ENCODE results near the gene TRIM71. TPM values are rescaled to one million over a fixed set of nuclear protein-coding genes. Genes with fewer than 3 reads are reported as not detected.

Gene TRIM71
- total RNA-seq, 4 donors from 2014 or later = under 0.01 to 0.59 (median 0.32) TPM

- no peak for DNase-seq (ENCODE audit: low spot score in 2 of 2)
- TF ChIP-seq EP300 (IDR thresholded peaks at IDR 0.05) = no peak
- TF ChIP-seq CTCF (IDR thresholded peaks at IDR 0.05) = no peak
- TF ChIP-seq POLR2A (IDR thresholded peaks at IDR 0.05) = no peak
- H3K4me3 ChIP-seq = no peak overlapping the region
- H3K4me1 ChIP-seq = no peaks in the 10 kb centered on the region
- no peaks in the 10 kb centered on the region for H3K27me3 ChIP-seq
- 59 to 69% methylated on average over 1 of the region's 1 CpG for WGBS, 2 donors
- H3K27ac ChIP-seq = no peak overlapping the region
- H3K36me3 ChIP-seq = no peaks in the 10 kb centered on the region
- no peaks in the 10 kb centered on the region for H3K9me3 ChIP-seq
Measured at GRCh38 chr3:32847528-32847927, 29.7 kb downstream of the TRIM71 start.

GRCh38 chr3:32848215-32848614, 30.4 kb downstream of the TRIM71 start:
- H3K4me3 ChIP-seq = no peak overlapping the region
- WGBS, 2 donors = 68 to 71% methylated on average over 4 of the region's 4 CpGs
- H3K27me3 ChIP-seq = no peaks in the 10 kb centered on the region

GRCh38 chr3:32849046-32849445, 31.2 kb downstream of the TRIM71 start:
- WGBS, 2 donors = 86 to 87% methylated on average over 4 of the region's 4 CpGs
- Histone ChIP-seq H3K4me3 (no peak overlapping the region), H3K27ac (no peak overlapping the region), H3K27me3 (no peaks in the 10 kb centered on the region), H3K9me3 (no peaks in the 10 kb centered on the region), H3K36me3 (no peaks in the 10 kb centered on the region), H3K4me1 (no peaks in the 10 kb centered on the region)
- TF ChIP-seq EP300 (IDR thresholded peaks at IDR 0.05) = no peak
- no peak for TF ChIP-seq CTCF (IDR thresholded peaks at IDR 0.05)
- TF ChIP-seq POLR2A (IDR thresholded peaks at IDR 0.05) = no peak
- no peak for DNase-seq (ENCODE audit: low spot score in 2 of 2)

More at GRCh38 chr3:32848215-32848614, 30.4 kb downstream of the TRIM71 start:
- no peaks in the 10 kb centered on the region for H3K9me3 ChIP-seq
- H3K27ac ChIP-seq = no peak overlapping the region
- no peaks in the 10 kb centered on the region for H3K36me3 ChIP-seq
- DNase-seq (ENCODE audit: low spot score in 2 of 2) = no peak
- TF ChIP-seq EP300 (IDR thresholded peaks at IDR 0.05) = no peak
- no peak for TF ChIP-seq CTCF (IDR thresholded peaks at IDR 0.05)
- no peak for TF ChIP-seq POLR2A (IDR thresholded peaks at IDR 0.05)
- H3K4me1 ChIP-seq = no peaks in the 10 kb centered on the region

- H3K9me3 ChIP-seq = no peaks in the 10 kb centered on the region
- no peaks in the 10 kb centered on the region for H3K27me3 ChIP-seq
- H3K4me1 ChIP-seq = no peaks in the 10 kb centered on the region
- TF ChIP-seq CTCF (IDR thresholded peaks at IDR 0.05) (no peak), POLR2A (IDR thresholded peaks at IDR 0.05) (no peak), EP300 (IDR thresholded peaks at IDR 0.05) (no peak)
- DNase-seq (ENCODE audit: low spot score in 2 of 2) = no peak
- H3K27ac ChIP-seq = no peak overlapping the region
- no peaks in the 10 kb centered on the region for H3K36me3 ChIP-seq
- 38 to 42% methylated on average over 3 of the region's 3 CpGs for WGBS, 2 donors
- no peak overlapping the region for H3K4me3 ChIP-seq
Measured at GRCh38 chr3:32850226-32850625, 32.4 kb downstream of the TRIM71 start.

- 53 to 54% methylated on average over 5 of the region's 5 CpGs for WGBS, 2 donors
- Histone ChIP-seq H3K4me1 (no peaks in the 10 kb centered on the region), H3K27me3 (no peaks in the 10 kb centered on the region)
Measured at GRCh38 chr3:32850636-32851035, 32.8 kb downstream of the TRIM71 start.

More at GRCh38 chr3:32850636-32851035, 32.8 kb downstream of the TRIM71 start:
- Histone ChIP-seq H3K27ac (no peak overlapping the region), H3K4me3 (no peak overlapping the region), H3K9me3 (no peaks in the 10 kb centered on the region), H3K36me3 (no peaks in the 10 kb centered on the region)
- no peak for DNase-seq (ENCODE audit: low spot score in 2 of 2)
- TF ChIP-seq CTCF (IDR thresholded peaks at IDR 0.05) = no peak
- TF ChIP-seq EP300 (IDR thresholded peaks at IDR 0.05) = no peak
- TF ChIP-seq POLR2A (IDR thresholded peaks at IDR 0.05) = no peak
